Inferior parietal cortex (tissue), 1 donor: ENCODE measurements around the gene UBE2J2.

ENCODE experiments used
- DNase-seq: peaks from one replicate; pipeline ENCODE4 v3.0.0-alpha.2; 2016; ENCODE audit errors: extremely low spot score

The UBE2J2 gene

GRCh38 chr1:1239614-1240347, 33.9 kb downstream of the UBE2J2 start:
- DNase-seq = no peak

GRCh38 chr1:1239227-1239613, 34.4 kb downstream of the UBE2J2 start:
- DNase-seq = no peak

GRCh38 chr1:1238702-1239178, 34.9 kb downstream of the UBE2J2 start:
- no peak for DNase-seq

- DNase-seq = no peak
Observed at GRCh38 chr1:1237874-1238701, 35.6 kb downstream of the UBE2J2 start.

- DNase-seq = no peak
Observed at GRCh38 chr1:1236945-1237873, 36.4 kb downstream of the UBE2J2 start.

GRCh38 chr1:1236176-1236763, 37.4 kb downstream of the UBE2J2 start:
- DNase-seq = no peak

GRCh38 chr1:1235016-1235744, 38.5 kb downstream of the UBE2J2 start:
- no peak for DNase-seq

- DNase-seq = no peak
Observed at GRCh38 chr1:1234180-1234808, 39.4 kb downstream of the UBE2J2 start.

GRCh38 chr1:1233567-1233892, 40.1 kb downstream of the UBE2J2 start:
- no peak for DNase-seq

- DNase-seq = no peak
Observed at GRCh38 chr1:1232796-1233566, 40.7 kb downstream of the UBE2J2 start.

- no peak for DNase-seq
Observed at GRCh38 chr1:1232208-1232795, 41.4 kb downstream of the UBE2J2 start, which contains the start of gene B3GALT6. TSS of gene B3GALT6 (plus strand) at chr1:1232237. CDS start at chr1:1232279, 42 bp downstream.

- peak; percentile 95 for DNase-seq
Observed at GRCh38 chr1:1231400-1232207, 42.0 kb downstream of the UBE2J2 start, which contains the start of gene SDF4. TSS of gene SDF4 (minus strand) at chr1:1232001. CDS start at chr1:1228772, 3,229 bp downstream.

- DNase-seq = no peak
Observed at GRCh38 chr1:1230656-1231399, 42.8 kb downstream of the UBE2J2 start.

GRCh38 chr1:1229770-1230169, 43.9 kb downstream of the UBE2J2 start:
- no peak for DNase-seq

GRCh38 chr1:1228596-1229321, 44.9 kb downstream of the UBE2J2 start:
- DNase-seq = no peak

- no peak for DNase-seq
Observed at GRCh38 chr1:1228187-1228586, 45.5 kb downstream of the UBE2J2 start.

GRCh38 chr1:1227386-1227785, 46.3 kb downstream of the UBE2J2 start:
- no peak for DNase-seq
